ENCODE measurements around the gene PRKG1.
"Not testable (repeated sequence)": the region's sequence is repeated elsewhere in the genome, so short reads cannot be mapped to it uniquely, and the experiment has no call there.

PRKG1 gene

DNA sequence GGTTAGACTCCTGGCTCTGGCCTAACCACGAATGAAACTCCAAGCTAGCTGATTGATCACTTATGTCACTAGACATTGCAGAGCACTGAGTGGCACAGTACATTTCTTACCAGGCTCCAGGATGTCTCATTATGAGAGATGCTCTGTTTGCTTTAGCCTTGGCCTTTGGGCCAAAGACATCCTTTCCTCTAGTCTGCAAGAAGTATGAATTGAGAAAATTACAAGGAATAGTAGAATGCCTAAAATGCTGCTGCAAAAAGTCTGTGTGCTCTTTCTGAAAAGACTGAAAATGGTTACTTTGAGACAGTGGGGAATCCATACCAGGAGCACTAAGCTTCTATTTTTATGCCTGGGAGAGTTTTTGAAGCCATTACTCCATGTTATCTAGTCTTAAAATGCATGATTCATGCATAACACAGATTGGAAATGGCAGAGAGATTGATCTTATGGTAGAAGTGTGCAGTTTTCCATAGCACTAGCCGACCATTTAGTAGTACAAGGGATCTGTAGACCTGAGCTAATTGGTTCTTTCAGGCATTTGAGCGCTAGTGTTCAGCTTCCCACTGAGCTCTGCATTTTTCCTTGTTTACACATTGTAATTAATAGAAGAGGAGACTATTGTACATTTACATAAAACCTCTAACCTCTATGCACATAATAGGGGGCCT is 303.8 kb downstream of the PRKG1 start:
- DNase-seq (ENCODE audit: low read depth in 2 of 2): no peak

DNA sequence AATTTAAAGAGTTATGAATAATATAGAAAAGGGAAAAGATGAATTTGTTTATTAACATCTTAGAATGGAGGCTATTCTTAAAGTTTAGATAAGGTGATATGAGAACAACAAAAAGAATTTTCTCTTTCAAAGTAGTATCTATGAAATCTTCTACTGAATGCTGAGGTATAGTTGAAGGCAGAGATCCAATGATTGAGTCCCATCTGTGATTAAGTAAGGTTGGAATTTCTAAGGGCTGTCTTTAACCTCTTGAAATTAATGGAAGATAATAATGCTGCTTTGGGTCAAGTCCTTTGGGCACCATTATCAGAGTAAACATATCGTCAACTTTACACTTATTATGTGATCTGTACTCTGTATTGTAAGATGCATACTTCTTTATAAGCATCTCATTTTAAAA is 307.9 kb downstream of the PRKG1 start:
- DNase-seq (ENCODE audit: low read depth in 2 of 2): no peak

DNA sequence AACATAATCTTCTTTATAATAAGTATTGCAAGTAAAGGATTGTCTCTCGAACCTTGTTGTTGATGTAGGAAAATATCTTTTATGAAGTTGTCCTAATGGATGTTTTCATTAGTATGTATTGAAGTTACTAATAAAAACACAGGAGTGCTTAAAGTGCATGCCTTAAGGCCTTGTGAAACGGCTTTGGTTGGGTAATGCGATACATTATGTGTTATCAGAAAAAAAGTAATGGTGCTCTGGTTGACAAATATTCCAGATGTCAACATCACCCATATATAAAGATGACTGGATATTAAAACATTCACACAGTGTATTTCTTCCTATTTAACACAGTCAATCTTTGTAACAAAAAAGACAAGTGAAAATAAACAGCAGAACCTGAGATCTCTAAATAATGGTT is 310.7 kb downstream of the PRKG1 start:
- DNase-seq (ENCODE audit: low read depth in 2 of 2): no peak

DNA sequence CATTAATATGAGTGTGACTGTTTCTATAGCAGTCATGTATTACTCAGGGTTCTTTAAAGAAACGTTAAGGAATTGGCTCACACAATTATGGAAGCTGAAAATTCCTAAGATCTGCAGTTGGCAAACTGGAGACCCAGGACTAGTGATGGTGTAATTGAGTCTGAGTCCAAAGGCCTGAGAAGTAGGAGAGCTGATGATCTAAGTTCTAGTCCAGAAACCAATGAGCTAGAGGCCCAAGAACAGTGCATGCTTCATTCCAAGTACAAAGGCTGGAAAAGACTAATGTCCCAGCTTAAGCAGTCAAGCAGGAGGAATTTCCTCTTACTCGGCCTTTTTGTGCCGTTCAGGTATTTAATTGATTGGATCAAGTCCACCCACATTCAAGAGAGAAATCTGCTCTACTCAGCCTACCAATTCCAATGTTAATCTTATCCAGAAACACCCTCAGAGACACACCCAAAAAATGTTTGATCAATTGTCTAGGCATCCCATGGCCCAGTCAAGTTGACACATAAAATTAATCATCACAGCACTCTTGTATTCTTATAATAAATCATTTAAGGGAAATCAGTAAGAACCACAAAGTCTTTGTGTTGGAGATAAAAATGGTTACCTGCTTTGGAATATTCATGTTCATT is 312.1 kb downstream of the PRKG1 start:
- no peak for DNase-seq (ENCODE audit: low read depth in 2 of 2)

DNA sequence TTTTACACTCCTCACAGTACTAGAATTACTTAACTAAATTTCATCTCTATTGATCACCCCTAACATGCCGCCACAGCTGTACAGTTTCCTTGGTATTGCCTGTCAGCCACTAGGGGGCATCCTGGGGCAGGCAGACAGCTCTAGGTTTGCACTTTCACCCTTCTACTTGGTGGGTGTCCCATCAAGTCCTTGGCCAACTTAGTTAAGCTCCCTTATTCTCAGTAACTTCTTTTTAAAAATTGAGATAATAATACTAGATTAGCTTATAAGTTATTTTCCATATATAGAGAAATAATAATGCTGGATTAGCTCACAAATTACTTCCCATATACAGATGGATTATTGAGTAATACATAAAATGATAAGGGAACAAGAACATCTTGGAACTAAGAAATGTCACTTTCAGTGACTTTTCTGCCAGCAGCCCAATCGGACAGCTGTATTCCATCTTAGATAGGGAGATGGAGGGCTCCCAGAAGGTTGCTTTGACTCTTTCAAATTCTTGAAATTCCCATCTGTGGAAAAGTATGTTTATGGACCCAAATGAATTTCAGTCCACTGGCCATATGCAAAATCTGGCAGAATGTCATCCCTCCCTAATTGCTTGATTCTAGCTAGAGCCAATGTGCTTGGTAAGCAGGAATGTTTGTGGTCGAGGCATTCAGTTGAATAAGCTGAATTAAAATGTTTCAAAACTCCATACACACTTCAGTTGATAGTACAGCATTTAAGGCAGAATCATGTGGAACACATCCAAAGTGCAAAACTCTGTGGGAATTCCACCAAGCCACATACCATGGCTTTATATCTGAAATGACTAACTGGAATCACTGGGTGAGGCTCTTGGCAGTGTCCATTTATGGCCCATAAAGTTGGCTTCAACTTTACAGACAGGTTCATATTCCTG is 315.4 kb downstream of the PRKG1 start:
- peak in 1 of 2 donors; percentile 1 for DNase-seq (ENCODE audit: low read depth in 2 of 2)

DNA sequence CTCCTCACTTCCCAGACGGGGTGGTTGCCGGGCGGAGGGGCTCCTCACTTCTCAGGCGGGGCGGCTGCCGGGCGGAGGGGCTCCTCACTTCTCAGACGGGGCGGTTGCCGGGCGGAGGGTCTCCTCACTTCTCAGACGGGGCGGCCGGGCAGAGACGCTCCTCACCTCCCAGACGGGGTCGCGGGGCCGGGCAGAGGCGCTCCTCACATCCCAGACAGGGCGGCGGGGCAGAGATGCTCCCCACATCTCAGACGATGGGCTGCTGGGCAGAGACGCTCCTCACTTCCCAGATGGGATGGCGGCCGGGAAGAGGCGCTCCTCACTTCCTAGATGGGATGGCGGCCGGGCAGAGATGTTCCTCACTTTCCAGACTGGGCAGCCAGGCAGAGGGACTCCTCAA is 318.7 kb downstream of the PRKG1 start:
- not testable (repeated sequence) for DNase-seq (ENCODE audit: low read depth in 2 of 2)

DNA sequence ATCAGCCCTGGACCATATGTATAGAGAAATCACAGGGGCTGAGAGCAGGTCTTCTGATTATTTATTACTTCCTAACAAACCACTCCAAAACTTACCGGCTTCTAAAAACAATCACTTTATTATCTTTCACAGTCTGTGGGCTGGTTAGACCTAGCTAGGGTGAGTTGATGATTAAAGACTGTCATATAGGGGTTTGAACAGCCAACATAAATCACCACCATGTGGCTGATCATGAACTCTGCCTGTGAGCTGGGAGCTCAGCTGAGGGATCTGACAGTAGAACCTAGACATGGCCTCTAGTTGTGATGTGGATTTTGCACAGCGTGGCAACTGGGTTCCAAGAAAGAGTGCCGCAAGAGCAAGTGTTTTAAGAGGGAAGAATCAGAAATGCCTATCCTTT is 319.8 kb downstream of the PRKG1 start:
- DNase-seq (ENCODE audit: low read depth in 2 of 2): no peak

DNA sequence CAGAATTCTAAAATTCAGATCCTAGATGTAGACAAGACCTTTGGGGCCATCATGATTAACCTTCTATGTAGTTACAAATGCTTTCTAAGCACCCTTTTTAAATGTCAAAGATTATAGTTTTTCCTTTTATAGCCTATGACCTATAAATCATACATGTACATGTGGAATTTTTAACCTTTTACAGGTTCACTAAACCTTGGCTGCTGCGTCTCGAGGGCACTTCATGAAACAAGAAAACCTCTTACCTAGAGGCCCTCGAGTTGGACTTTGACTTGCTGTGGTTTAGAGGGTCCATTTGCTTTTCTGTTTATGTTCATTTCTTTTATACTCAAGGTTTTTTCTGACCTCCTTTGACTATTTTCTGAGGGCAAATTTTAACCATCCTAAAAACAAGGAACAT is 323.0 kb downstream of the PRKG1 start:
- no peak for DNase-seq (ENCODE audit: low read depth in 2 of 2)

DNA sequence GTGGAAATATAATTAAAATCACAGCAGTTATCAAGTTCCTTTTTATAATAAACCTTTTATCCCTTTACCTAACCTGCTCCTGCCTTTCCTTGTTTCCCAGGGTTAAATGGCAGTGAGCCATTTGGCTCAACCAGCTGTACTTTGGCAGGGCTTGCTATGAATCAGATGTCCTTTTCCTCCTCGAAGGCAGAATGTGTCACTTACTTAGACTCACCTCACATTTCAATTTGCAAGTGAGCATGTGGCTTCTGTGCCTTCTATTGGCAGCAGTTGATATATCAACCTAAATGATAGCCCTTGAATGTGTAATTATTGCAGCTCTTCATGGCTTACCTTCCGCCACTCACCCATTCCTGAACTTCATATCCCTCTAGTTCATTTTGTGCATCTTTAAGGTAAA is 323.4 kb downstream of the PRKG1 start:
- DNase-seq (ENCODE audit: low read depth in 2 of 2): no peak

DNA sequence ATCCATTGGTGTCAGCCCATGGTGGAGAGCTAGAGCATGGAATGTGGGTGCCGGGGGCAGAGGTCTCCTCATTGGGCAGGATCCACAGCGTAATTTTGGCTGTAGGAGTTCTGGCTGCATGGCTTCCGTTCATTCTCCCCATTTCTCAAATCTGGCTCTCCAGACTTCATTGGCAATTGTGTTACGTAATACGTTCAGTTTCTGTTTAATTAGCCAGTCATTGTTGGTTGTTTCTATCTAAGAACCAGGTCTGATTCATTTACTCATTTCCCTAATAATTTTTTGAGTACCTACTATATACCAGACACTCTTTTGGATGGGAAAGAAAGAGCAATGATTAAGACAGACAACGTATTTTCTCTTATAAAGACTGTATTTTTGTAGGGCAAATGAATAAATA is 325.6 kb downstream of the PRKG1 start:
- no peak for DNase-seq (ENCODE audit: low read depth in 2 of 2)

DNA sequence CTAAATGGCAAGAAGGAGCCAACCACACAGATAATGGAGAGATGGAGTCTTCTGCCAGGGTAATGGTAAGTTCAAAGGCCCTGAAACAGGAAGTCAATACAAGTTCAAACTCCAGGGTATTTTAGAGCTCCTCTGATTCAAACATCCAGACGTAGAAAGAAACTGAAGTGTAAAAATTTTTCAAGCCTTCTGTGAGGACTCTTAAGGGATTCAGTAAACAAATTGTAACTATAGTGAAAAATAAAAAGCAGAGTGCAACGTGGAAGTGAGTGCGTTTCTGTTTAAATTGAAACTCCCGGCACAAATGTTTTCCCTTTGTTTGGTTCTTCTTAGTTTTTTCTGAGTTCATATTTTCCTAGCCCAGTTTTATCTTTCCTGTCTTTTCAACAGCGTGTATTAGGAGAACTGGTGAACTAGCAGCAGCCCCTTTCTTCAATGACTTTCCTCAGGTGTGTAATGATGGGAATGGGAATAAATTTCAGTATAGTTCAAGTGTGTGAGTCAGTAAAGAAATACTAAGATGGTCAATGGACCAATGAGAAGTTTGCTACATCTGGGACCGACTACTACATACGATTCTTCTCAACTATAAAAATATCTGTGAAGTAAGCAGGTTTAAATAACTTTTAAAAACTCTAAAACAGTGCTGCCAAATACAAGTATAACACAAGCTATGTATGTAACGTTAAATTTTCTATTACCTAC is 326.3 kb downstream of the PRKG1 start:
- no peak for DNase-seq (ENCODE audit: low read depth in 2 of 2)

DNA sequence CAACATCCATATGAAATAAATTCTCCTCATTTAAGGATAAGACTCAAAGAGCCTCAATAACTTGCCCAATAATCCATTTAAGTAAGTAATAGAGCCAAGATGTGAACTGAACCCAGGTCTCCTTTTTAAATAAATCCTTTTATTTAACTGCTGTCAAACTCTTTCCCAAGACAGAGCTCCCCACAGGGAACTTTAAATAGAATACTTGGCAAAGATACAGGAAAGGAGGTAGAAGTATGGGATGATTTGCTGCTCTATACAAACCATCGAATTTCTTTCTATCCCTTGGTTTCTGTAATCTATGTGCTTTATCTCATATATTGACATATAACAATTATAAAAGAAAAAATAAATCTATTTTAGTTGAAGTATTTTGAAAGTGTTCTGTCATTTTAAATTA is 329.2 kb downstream of the PRKG1 start:
- no peak for DNase-seq (ENCODE audit: low read depth in 2 of 2)

DNA sequence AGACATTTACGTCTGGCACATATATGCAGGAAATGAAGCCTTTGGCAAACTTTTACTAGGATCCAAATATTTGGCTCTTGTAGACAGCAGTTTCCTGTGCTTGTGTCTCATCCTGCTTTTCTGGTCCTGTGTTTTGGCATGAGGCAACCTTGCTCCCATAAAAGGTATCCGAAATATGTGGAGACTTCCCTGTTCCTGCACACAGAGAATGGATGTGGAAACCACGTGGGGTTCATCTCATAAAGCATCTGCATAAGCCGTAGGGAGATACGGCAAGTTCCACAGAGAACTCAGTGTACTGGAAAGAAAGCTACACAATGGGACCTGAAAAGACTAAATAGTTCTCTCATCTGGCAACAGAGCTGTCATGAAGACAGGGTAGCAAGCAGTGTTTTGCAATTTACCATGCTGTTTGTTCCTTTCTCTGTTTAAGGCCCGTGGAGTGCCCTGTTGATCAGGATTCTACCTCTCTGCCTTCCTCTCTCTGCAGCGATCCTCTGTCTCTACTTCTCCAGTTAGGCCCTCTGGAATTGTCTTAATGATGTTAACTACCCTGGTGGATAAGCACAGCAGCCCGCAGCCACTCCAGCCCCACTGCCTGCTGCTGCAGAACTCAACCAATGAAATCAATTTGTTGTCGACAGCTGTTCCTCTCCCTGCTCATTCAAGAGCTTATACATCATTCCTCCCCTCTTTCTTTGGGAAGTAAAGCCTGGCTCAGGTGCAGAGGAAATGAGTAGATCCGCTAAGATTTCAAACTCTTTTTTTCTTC is 331.5 kb downstream of the PRKG1 start:
- no peak for DNase-seq (ENCODE audit: low read depth in 2 of 2)

DNA sequence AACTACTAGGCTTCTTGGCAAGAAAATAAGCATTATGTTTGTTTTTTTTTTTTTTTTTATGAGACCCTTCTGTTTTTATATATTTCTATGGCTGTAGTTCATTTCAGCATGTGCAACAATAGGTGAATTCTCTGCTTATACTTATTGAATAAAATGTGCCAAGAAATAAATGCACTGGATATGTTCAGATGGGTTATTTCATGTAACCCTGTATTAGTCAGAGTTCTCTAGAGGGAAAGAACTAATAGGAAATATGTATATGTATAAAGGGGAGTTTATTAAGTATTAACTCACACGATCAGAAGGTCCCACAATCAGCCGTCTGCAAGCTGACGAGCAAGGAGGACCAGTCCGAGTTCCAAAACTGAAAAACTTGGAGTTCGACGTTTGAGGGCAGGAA is 332.3 kb downstream of the PRKG1 start:
- DNase-seq (ENCODE audit: low read depth in 2 of 2): no peak

DNA sequence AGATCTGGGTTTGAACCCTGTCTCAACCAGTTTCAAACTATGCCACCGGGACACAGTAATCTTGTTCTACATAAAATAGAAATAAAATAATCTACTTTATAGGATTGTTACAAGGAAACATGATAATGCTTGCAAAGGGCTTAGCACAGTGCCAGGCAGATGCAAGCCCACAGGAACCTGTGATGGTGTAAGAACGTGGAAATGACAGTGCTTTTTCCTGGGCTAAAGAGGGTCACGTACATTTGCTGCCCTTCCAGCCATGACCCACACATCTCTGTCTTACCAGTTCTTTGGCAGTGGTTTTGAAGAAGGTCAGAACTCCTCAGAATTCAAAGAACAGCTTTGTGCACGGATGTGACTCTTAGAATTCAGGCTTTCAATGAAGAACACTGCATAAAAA is 342.2 kb downstream of the PRKG1 start:
- DNase-seq (ENCODE audit: low read depth in 2 of 2): no peak

DNA sequence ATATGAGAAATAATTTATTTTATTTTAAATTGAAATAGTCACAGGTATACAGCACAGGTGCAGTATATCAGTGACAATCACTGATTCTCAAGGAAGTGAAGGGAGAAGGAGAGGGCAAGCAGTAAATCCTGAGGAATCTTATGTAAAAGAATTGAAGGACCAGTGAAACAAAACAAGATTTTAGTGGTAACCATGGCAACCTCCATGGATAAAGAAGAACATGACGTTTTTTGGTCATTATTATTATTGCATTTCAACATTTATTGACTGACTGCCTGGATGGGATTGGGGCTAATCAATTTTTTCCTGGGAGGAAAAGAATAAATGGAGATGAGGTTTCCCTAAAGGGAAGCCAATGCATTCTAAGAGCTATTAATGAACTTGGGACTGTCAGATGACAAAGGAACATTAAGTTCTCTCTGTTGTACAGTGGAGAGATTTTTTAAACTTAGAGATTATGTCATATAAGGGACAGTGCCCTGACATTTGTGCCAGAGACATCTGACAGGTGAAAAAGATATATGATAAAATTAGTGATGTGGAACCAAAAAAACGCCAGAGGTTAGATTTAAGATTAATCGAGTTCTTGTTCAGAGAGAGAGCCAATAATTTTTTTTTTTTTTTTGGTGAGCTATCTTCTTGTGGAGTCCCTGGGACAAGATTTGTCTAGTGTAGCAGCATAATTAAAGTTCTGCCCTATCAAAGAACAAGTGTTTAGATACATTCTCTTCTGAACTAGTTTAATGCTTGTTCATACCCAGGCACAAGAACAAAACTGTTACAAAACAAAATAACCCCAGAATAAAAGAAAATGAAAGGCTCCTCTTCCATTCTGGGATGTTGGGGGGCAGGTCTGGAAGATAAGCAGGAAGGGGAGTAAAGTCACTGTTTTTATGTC is 345.2 kb downstream of the PRKG1 start:
- no peak for DNase-seq (ENCODE audit: low read depth in 2 of 2)

DNA sequence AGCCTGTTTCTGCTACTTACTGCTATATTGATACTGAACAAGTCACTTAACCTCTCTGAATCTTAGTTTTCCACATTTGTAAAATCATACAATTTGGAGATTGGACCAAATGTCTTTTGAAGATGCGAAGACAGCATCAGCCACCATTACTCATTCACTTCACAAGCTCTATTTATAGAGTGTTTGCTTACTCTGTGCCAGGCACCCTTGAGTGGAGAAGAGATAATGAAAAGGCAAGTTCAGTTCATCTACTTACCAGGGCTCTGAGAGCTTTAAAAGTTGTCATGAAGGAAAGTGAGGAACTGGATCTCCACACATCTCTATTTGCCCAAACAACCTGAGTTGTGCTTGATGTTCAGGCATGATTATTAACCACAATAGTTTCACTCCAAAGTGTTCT is 347.6 kb downstream of the PRKG1 start:
- no peak for DNase-seq (ENCODE audit: low read depth in 2 of 2)

DNA sequence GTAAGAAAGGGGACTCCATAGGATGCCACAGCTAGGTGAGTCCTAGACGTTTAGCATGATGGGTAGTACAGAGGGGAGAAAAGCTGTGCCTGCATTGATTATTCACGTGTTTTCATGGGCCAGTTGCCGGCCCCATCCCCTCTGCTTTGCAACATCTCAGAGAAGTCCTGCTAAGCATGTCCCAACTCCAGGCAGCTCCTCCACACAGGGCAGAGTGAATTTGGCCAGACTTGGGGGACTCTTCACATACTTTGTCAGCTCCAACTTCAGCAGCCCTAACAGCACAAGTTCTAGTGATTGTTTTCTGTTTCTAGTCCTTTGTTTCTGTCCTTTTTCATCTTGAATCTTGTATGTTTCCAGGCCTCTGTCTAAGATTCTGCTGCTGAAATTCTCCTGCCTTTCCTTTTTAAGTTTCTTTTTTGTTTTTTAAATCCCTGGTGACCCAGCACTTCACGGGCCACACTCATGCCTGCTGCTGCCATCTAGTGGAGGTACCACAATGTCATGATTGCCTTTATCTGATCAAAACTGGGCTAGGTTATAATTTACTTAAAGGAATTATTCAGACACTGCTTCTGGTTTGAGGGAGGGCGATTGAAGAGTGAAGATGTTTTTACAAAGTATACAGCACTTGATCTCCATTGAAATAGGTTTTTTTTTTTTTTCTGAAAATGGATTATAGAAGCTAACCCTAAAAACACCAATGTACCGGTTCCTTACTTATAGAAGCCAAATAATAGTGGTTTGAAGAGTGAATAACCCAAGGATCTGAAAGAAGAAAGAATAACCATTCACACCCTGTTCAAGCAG is 348.2 kb downstream of the PRKG1 start:
- DNase-seq (ENCODE audit: low read depth in 2 of 2): no peak

DNA sequence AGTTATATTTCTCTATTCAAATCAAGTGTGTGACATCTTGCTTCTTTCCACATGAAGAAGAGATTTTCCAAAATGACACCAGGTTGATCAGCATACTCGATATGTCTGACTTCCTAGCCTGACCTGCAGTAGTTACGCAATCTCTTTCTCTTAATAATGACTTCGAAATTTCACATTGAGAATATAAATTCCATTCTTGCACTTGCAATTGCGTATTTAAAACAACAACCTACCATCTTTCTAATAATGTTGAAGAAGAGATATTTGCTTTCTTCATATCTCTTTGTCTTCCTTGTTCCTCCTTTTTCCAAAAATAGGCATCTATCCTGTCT is 348.8 kb downstream of the PRKG1 start:
- no peak for DNase-seq (ENCODE audit: low read depth in 2 of 2)

DNA sequence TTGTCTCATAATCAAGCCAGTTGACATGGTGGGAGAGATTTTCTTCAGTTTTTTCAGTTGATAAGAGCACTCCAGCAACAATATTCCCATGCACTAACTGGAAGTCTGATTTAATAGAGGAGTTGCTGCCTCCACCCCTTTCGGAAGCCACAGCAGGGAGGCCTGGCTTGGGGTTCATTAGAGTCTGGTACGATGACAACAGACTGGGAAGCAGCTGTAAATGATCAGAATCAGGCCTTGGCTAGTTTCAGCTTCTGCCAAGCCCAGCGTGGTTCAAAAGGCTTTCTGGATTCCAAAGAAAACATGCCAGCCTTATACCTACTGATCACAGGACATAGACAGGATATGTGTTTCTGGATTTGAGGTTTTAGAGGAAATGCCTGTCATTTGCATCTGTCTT is 351.1 kb downstream of the PRKG1 start:
- no peak for DNase-seq (ENCODE audit: low read depth in 2 of 2)
